GM19468 (cell line): ENCODE data around the gene C2orf72.
"Not testable (repeated sequence)": the region's sequence is repeated elsewhere in the genome, so short reads cannot be mapped to it uniquely, and the experiment has no call there.

Experiments
- ATAC-seq: cut with Tn5 transposase; IDR thresholded peaks from one replicate; pipeline ENCODE4 v1.9.1; 2021; ENCODE audit warnings: mild to moderate bottlenecking, moderate library complexity, moderate number of reproducible peaks; ENCODE audit not compliant: unreplicated experiment; ENCODE audit errors: extremely low read depth

Gene C2orf72

GRCh38 chr2:231012463-231012862 lies 24.9 kb upstream of the C2orf72 start:
- ATAC-seq: no peak

- no peak for ATAC-seq
Measured at GRCh38 chr2:231013820-231014219, 23.5 kb upstream of the C2orf72 start.

- no peak for ATAC-seq
Measured at GRCh38 chr2:231015478-231015877, 21.8 kb upstream of the C2orf72 start.

- ATAC-seq: no peak
Measured at GRCh38 chr2:231015926-231016325, 21.4 kb upstream of the C2orf72 start.

GRCh38 chr2:231016566-231017230 lies 20.6 kb upstream of the C2orf72 start:
- ATAC-seq: no peak

- ATAC-seq: no peak
Measured at GRCh38 chr2:231017231-231017598, 20.1 kb upstream of the C2orf72 start.

GRCh38 chr2:231018184-231018583 lies 19.1 kb upstream of the C2orf72 start:
- no peak for ATAC-seq

GRCh38 chr2:231025059-231025458 lies 12.3 kb upstream of the C2orf72 start:
- not testable (repeated sequence) for ATAC-seq

GRCh38 chr2:231028889-231029288 lies 8.4 kb upstream of the C2orf72 start:
- ATAC-seq: no peak

- no peak for ATAC-seq
Measured at GRCh38 chr2:231029563-231029962, 7.8 kb upstream of the C2orf72 start.

- no peak for ATAC-seq
Measured at GRCh38 chr2:231030725-231031124, 6.6 kb upstream of the C2orf72 start.

- no peak for ATAC-seq
Measured at GRCh38 chr2:231032575-231033140, 4.7 kb upstream of the C2orf72 start.

- no peak for ATAC-seq
Measured at GRCh38 chr2:231033147-231034132, 3.9 kb upstream of the C2orf72 start.

GRCh38 chr2:231034291-231034882 lies 2.9 kb upstream of the C2orf72 start:
- ATAC-seq: no peak

- no peak for ATAC-seq
Measured at GRCh38 chr2:231036131-231036530, 1.2 kb upstream of the C2orf72 start.

GRCh38 chr2:231036578-231037106 lies 681 bp upstream of the C2orf72 start:
- no peak for ATAC-seq

- no peak for ATAC-seq
Measured at GRCh38 chr2:231037731-231038482, 584 bp downstream of the C2orf72 start.

- ATAC-seq: no peak
Measured at GRCh38 chr2:231038483-231039293, 1.4 kb downstream of the C2orf72 start.

- ATAC-seq: no peak
Measured at GRCh38 chr2:231039294-231039664, 2.0 kb downstream of the C2orf72 start.
